AG10803 (cell line): ENCODE measurements around the gene NBR1.
"Not testable (repeated sequence)": the region's sequence is repeated elsewhere in the genome, so short reads cannot be mapped to it uniquely, and the experiment has no call there.

Experiments
- DNase-seq: peaks from one replicate; pipeline ENCODE4 v3.0.0; 2010; ENCODE audit warnings: low read depth
- H3K4me3 ChIP-seq: 2 replicates; pipeline ENCODE4 v1.5.1; 2011; ENCODE audit warnings: mild to moderate bottlenecking, low read length, control low read depth
- CTCF ChIP-seq: conservative IDR thresholded peaks from 2 replicates; pipeline ENCODE4 v1.5.1; 2011; ENCODE audit warnings: mild to moderate bottlenecking, low read length, control low read depth, inconsistent platforms

The NBR1 gene

GRCh38 chr17:43132117-43132516 lies 38.9 kb upstream of the NBR1 start:
- no peak overlapping the region for H3K4me3 ChIP-seq
- TF ChIP-seq CTCF: no peak
- DNase-seq: no peak

- DNase-seq, H3K4me3 ChIP-seq: not testable (repeated sequence)
Measured at GRCh38 chr17:43133439-43133838, 37.6 kb upstream of the NBR1 start.

- TF ChIP-seq CTCF: no peak
- no peak for DNase-seq
- H3K4me3 ChIP-seq: no peak overlapping the region
Measured at GRCh38 chr17:43134774-43135453, 36.1 kb upstream of the NBR1 start.

- DNase-seq: no peak
- TF ChIP-seq CTCF: no peak
- H3K4me3 ChIP-seq: no peak overlapping the region
Measured at GRCh38 chr17:43135454-43135819, 35.6 kb upstream of the NBR1 start.

GRCh38 chr17:43136574-43136973 lies 34.4 kb upstream of the NBR1 start:
- not testable (repeated sequence) for DNase-seq, H3K4me3 ChIP-seq

GRCh38 chr17:43138531-43138930 lies 32.5 kb upstream of the NBR1 start:
- H3K4me3 ChIP-seq, DNase-seq: not testable (repeated sequence)

- H3K4me3 ChIP-seq: no peak overlapping the region
- no peak for TF ChIP-seq CTCF
- no peak for DNase-seq
Measured at GRCh38 chr17:43140396-43141332, 30.4 kb upstream of the NBR1 start.

- no peak for TF ChIP-seq CTCF
- no peak overlapping the region for H3K4me3 ChIP-seq
- DNase-seq: no peak
Measured at GRCh38 chr17:43142153-43142552, 28.9 kb upstream of the NBR1 start.
